Skeletal muscle cell (primary cell): Measurements from ENCODE around the gene DENND1B.
A peak's percentile ranks its signal among the peaks of the same experiment; 100 is the strongest.

Source experiments
- DNase-seq: peaks from one replicate; pipeline ENCODE4 v3.0.0-alpha.2; 2010; ENCODE audit warnings: low read depth
- H3K4me3 ChIP-seq: 2 replicates; pipeline ENCODE4 v1.5.1; 2011; ENCODE audit warnings: low read depth, mild to moderate bottlenecking, control low read depth, low read length, moderate library complexity

Gene DENND1B

DNA sequence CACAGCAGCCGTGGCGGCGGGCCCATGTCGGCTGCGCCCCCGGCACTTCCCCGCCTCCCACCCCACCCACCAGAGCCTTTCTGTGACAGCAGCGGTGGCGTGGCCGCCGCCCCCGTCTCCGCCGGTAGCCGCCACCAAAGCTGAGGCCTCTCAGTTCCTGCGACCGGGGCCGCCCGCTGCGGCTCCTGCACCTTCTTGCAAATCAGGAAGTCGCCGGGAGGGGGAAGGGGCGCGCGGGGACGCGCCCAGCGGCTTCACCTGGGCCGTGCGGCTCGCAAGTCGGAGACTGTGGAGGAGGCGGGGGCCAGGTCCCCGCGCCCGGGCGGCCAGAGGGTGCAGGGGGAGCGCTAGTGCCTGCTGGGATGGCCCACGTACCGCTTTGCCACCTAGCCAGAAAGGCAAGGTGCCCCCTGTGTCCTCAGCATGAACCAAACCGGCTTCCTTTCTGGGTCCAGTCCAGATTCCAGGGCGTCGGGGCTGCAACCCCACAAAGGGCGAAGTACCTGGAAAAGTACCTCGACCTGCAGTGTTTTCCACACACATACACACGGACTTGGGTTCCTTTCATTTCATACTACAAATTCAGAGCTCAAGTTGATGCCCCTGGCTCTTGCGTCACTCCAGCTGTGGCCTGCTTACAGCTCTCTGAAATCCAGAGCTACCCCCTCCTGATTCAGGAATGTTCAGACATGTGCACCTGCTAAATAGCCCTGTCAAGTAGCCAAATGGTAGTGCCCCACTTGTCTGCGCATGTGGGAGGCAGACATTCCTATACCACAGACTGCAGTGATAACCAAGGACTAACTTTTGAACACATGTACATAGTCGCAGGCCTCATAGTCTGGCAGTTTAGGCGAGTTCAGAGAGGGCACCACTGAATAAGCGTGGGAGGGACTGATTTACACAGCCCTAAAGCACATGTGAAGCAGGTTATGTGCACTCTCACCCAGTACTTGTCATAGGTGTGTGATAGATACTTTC is at the start of gene DENND1B:
Gene DENND1B, minus strand, starts transcription at position 199 of the 981 bp plus-strand sequence. CDS start 325 bp downstream, outside the sequence.
- peak within 1 kb of the TSS; percentile 62 for H3K4me3 ChIP-seq
- peak; percentile 59 for DNase-seq

DNA sequence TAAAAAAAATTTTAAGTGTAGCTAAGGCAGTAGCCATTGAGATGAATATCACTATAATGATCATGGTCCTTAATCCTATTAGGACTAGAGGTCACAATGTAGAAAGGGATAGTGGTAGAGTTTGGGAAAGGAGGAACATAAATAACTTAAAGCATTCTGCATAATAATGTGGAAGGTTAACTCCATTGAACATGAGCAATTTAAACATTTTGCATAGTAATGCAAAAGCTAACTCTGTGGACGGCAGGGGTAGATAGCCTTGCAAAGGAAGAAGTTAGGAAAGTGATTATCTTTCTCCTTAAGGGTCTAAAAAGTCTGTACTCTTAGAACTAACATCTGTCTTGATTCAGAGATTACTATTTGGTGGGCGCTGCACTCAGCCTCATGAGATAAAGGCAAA is 39.0 kb upstream of the DENND1B start:
- H3K4me3 ChIP-seq: no peak overlapping the region
- DNase-seq: no peak

GRCh38 chr1:197813741-197814140 is 38.5 kb upstream of the DENND1B start:
- H3K4me3 ChIP-seq: no peak overlapping the region
- no peak for DNase-seq

DNA sequence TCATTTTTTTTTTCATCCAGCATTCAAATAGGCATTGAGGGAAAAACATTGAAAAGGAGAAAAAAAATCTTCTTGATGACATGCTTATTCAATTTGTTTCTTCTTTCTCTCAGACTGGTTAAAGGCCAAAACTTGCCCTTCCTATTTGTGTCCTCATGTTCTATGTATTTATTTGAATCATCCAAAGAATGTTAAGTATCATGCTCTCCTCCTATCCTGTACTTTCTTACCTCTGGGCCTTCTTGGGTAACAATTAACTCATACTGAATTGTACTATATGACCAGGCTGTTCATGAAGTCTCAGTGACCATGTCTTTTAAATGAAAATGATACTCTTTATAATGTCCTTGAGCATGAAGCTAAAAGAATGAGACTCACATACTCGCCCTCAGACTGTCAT is 36.5 kb upstream of the DENND1B start:
- DNase-seq: no peak
- H3K4me3 ChIP-seq: no peak overlapping the region

DNA sequence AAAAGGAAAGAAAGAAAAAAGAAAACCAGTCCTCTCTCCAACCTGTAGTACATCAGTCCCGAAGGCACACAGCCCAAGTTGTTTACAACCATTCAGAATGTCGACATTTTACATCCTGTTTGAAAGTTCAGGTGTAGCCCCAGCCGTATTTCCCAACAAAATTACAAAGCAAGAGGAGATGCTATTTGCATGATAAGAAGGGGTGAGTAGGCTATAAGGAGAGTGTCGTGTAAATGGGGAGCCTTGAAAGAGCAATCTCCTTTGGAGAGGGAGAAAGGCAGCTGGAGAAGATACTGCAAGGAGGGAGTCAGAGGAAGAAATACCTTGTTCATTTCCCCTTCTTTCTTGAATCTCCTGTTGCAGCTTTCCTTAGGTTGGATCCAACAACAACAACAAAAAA is 35.5 kb upstream of the DENND1B start:
- DNase-seq: no peak
- H3K4me3 ChIP-seq: no peak overlapping the region

- no peak overlapping the region for H3K4me3 ChIP-seq
- DNase-seq: no peak
Observed at GRCh38 chr1:197808880-197809279, 33.6 kb upstream of the DENND1B start.

DNA sequence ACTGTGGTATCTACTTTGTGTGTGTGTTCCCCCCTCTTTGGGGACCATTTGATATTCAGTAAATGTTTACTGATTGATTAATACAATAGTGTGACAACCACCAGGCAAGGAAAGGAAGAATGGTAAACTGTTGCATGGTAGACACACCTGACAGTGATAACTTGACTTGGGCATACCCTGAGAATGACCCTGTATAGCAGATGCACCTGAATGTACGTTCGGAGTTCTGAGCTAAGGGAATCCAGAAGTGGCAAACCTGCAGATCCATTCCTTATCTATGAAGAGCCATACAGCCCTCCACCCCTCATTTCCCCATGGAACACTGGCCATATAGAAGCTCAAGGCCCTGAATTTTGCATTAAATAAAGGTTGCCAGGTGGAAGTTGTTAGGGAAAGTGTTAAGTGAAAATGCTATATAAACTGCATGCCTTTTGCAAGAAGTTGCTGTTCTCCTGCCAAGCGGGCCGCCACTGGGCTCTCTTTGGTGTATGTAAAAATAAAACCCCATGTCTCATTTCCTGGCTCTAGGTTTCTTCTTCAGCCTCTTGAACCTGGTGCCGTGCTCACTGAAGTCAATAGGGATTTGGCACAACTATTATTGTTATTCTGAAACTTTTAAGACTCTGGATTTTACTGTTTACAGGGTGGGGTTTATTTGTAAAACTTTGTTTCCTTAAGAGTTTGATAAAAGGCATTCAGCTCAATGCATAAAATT is 32.6 kb upstream of the DENND1B start:
- H3K4me3 ChIP-seq: no peak overlapping the region
- no peak for DNase-seq

- no peak for DNase-seq
Observed at GRCh38 chr1:197807216-197807615, 31.9 kb upstream of the DENND1B start.

GRCh38 chr1:197806718-197807117 is 31.4 kb upstream of the DENND1B start:
- DNase-seq: no peak
- H3K4me3 ChIP-seq: no peak overlapping the region

More at GRCh38 chr1:197807216-197807615, 31.9 kb upstream of the DENND1B start:
- no peak overlapping the region for H3K4me3 ChIP-seq

GRCh38 chr1:197801684-197802083 is 26.4 kb upstream of the DENND1B start:
- H3K4me3 ChIP-seq: no peak overlapping the region
- no peak for DNase-seq

DNA sequence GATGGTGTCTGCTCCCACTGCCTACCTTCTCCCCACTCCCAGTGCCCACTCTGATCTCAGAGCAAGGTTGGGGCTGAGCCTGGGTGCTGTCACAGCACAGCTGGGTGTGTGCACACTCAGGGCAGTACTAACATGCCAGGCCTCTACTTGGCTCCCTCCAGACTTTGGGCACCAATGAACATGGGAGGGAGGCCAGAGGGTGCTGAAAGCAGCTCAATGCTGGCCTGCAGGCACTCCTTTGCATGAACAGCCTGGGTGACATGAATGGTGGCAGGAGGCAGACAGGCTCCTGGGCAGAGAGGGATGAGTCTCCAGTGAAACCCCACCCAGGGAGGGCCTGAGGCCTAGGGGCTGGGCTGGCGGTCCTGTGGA is 25.8 kb upstream of the DENND1B start:
- no peak overlapping the region for H3K4me3 ChIP-seq
- no peak for DNase-seq

DNA sequence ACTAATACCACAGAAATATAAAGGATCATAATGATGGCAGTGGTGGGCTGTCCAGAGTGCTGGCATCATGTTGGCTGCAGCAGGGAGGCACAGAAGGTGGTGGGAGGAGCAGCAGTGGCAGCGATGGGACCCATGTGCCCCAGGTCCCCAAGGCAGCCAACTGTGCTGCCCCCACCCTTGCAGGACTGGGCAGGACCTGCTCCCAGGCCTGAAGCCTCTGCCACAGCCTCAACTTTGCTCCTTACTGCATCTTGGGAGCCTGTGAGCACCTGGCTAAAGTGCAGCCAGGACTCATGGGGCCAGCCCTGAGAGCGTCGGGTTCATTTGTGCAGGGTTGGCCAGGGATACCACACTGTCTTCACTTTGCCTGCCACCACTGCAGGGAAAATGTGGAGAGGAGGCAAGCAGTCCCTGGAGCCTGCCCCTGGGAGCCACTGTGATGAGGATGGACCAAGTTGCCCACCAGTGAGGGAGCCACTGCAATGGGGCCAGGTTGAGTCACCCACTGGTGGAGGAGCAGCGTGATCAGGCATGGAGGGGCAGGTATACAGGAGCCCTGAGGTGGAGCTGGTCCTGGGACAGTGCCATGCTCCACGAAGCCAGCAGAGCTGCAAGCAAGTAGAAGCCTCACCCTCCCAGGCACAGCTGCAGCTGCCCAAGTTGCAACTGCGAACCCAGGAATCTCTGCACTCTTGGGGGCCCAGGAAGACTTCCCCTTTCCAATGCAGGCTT is 25.3 kb upstream of the DENND1B start:
- H3K4me3 ChIP-seq: no peak overlapping the region
- no peak for DNase-seq

DNA sequence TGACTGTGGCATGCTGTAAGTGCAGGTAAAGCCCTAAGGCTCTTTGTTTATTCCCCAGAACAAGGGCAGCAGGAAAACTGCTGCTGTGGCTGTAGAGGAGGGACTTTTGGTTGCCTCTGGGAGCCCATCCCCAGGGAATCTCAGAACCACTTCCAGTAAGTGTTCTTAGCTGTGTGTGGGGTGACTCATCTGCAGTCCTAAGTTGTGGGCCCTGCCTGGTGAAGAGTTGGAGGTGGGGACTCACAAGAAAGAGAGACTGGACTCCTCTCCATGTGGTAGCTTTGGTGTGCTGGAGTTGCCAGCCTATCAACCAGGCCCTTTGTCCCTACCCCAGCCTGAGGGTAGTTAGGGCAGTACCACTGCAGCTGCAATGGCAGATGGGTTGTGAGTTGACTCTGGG is 24.0 kb upstream of the DENND1B start:
- no peak overlapping the region for H3K4me3 ChIP-seq
- DNase-seq: peak; percentile 85

DNA sequence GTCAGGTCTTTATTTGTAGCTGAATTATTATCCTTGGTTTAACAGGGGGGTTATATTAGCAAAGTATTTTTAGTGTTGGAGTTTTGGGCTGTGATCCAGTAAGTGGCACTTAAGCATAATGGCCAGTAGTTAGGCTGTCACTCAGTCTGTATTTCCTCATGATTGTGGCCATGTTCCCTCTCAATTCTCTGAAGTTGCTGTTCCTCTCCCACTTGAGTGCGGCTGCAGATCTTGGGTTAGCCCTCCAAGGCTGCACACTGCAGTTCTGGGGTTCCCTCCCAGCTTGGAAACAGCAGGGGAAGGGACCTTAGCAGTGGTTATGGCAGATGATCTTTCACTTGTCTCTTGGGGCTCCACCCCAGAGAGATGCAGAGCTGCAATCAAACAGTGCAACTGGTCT is 23.2 kb upstream of the DENND1B start:
- DNase-seq: no peak
- H3K4me3 ChIP-seq: no peak overlapping the region

- H3K4me3 ChIP-seq: no peak overlapping the region
- DNase-seq: no peak
Observed at GRCh38 chr1:197797010-197797409, 21.7 kb upstream of the DENND1B start.

DNA sequence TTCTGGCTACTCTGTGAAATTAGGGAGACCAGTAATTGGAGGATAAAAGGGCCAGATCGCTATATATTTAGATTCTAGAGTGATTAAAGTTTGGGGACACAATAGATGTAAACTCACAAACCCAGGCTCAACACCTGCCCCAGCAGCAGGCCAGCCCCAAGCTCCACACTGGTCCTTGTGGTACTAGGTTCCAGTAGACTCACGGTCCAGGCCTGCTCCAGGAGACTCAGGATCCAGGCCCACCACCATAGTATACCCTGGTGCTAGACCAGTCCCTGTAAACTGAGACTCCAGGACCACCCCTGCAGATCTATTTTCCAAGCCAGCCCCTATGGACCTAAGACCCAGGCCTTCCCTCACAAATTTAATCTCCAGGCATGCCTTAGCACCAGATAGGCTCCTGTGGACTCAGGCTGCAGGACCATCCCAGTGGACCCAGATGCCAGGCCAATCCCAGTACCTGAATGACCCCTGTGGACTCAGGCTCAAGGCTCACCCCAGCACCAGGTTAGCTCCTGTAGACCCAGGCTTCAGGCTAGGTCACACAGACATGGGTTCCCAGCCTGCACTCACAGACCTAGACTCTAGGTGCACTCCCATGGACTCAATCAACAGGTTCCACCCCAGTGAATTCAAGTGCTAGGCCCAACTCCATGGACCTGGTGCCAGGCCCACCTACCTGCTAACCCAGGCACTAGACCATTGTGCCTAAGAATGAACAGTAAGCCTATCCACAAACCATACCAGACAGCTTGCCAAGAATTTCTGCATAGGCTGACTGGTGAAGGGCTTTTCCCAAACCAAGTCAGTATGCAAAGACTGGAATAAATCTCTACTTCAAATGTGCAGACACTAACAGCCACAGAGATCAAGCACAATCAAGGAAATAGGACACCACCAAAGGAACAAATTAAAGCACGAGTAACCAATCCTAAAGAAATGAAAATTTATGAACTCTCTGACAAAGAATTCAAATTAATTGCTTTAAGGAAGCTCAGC is 13.8 kb upstream of the DENND1B start:
- DNase-seq: no peak

DNA sequence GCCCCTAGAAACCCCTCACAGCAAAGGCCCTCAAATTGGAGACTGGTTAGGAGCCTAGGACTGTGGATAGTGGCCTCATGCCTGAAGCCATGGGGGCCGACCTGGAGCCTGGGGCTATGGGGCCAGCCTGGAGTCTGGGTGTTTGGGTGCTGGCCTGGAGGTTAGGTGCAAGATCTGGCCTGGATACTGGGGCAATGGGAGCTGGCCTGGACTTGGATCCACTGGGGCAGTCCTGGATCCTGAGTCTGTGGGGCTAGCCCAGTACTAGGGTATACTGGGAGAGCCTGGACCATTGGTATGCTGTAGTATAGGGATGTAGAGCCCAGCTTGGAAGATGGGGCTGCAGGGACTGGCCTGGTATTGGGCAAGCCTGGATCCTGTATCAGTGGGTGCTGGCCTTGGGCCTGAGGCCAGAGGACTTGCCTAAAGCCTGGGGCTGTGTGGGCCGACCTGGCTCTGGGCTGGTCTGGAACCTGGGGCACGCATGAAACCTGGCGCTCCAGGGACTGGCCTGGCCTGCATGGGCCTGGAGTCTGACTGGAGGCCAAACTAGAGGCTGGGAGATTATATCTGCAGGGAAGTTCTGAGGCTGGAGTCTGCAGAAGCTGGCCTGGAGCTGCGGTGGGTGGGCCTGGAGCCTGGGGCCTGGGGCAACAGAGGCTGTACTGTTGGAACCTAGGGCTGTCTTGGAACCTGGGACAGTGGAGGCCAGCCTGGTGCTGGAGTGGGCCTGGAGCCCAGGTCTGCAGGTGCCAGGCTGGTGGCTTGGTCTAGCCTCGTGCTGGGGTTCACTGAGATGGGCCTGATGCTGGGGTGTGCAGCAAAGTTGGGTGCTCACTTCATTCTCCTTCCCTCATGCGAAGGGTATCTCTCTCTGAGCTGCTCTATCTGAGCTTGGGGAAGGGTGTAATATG is 12.6 kb upstream of the DENND1B start:
- no peak for DNase-seq
- no peak overlapping the region for H3K4me3 ChIP-seq

More for the DNA sequence above, 13.8 kb upstream of the DENND1B start:
- H3K4me3 ChIP-seq: no peak overlapping the region

DNA sequence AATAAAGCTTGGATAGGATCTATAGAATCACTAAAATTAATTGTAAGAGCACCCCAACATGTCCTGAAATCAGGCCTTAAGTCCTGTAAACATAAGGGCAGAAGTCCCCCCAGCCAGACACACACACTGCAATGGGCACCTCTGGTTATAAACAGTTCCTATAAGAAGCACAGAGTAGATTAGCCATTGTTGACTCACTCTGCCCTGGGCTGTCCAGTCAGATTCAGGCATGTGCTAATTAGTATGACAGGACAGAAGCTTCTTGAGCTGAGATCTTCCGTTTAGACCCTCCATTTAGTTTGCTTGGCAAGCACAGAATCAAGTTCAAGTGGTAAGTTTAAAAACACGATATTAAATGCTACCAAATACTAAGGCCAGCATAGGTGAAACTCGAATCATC is 11.8 kb upstream of the DENND1B start:
- no peak for DNase-seq
- H3K4me3 ChIP-seq: no peak overlapping the region
